K562 (cell line): ENCODE results near the gene ADAT2.

ENCODE experiments used
- ETV6 ChIP-seq, 3 experiments: fragments of 150-350 bp in 1 of 3; sonication (generic) in 1 of 3; formaldehyde crosslinking in 1 of 3; IDR thresholded peaks; 2 replicates each; pipeline versions ENCODE4 v1.6.1 to v1.8.0; 2014 to 2022; ENCODE audit warnings: borderline replicate concordance in 2 of 3, low read depth in 2 of 3, antibody characterized with exemption in 1 of 3, low read length in 1 of 3, mild to moderate bottlenecking in 1 of 3, missing genetic modification reagents in 1 of 3
- KHSRP ChIP-seq: fragments of 450-650 bp; IDR thresholded peaks from 2 replicates; pipeline ENCODE4 v1.6.1; 2017
- MEF2A ChIP-seq: IDR thresholded peaks from 2 replicates; pipeline ENCODE4 v1.6.1; 2011; ENCODE audit warnings: low read depth, mild to moderate bottlenecking, low read length, moderate library complexity; ENCODE audit not compliant: control insufficient read depth
- NFE2L1 ChIP-seq: fragments of 450-650 bp; IDR thresholded peaks from 2 replicates; pipeline ENCODE4 v1.6.1; 2016; ENCODE audit warnings: missing genetic modification characterization, low read depth, mild to moderate bottlenecking, missing compliant biosample characterization, moderate library complexity, borderline replicate concordance
- PCBP1 ChIP-seq: fragments of 200-400 bp; formaldehyde crosslinking; IDR thresholded peaks from 2 replicates; pipeline ENCODE4 v1.6.1; 2018; ENCODE audit warnings: mild to moderate bottlenecking, low read depth, low read length; ENCODE audit not compliant: poor library complexity, severe bottlenecking
- RFX5 ChIP-seq: IDR thresholded peaks from 2 replicates; pipeline ENCODE4 v1.6.1; 2011; ENCODE audit warnings: low read depth, mild to moderate bottlenecking, improper control_type of control experiment, low read length
- SIRT6 ChIP-seq: IDR thresholded peaks from one replicate; pipeline ENCODE4 v1.6.1; 2012; ENCODE audit warnings: low read depth, mild to moderate bottlenecking, control low read depth, inconsistent platforms, low read length, moderate library complexity
- SIX5 ChIP-seq, 2 experiments: IDR thresholded peaks; 2 replicates each; pipeline ENCODE4 v1.6.1; 2011; ENCODE audit warnings: low read length in 2 of 2, borderline replicate concordance in 1 of 2, low read depth in 1 of 2, mild to moderate bottlenecking in 1 of 2, moderate library complexity in 1 of 2; ENCODE audit not compliant: insufficient read depth in 1 of 2
- TAF15 ChIP-seq: fragments of 200-400 bp; formaldehyde crosslinking; IDR thresholded peaks from 2 replicates; pipeline ENCODE4 v1.6.1; 2017; ENCODE audit warnings: mild to moderate bottlenecking, low read depth, low read length, moderate library complexity
- TARDBP ChIP-seq: fragments of 450-650 bp; IDR thresholded peaks from 2 replicates; pipeline ENCODE4 v1.6.1; 2016
- ZNF174 ChIP-seq: fragments of 250-450 bp; sonication (Bioruptor Pico); IDR thresholded peaks from 2 replicates; pipeline ENCODE4 v1.4.0; 2020; ENCODE audit warnings: mild to moderate bottlenecking
- ZNF232 ChIP-seq: sonication (generic); formaldehyde crosslinking; IDR thresholded peaks from 2 replicates; pipeline ENCODE4 v1.8.0; 2022; ENCODE audit warnings: mild to moderate bottlenecking, missing genetic modification reagents
- TF ChIP-seq, protein P1 (sequence below), 2 experiments: fragments of 450-650 bp in 1 of 2; sonication (generic) in 1 of 2; formaldehyde crosslinking in 1 of 2; IDR thresholded peaks; 2 replicates each; pipeline versions ENCODE4 v1.7.1 to v1.9.0; 2016 to 2022; ENCODE audit warnings: inconsistent platforms in 1 of 2, mild to moderate bottlenecking in 1 of 2, missing genetic modification reagents in 1 of 2
- TF ChIP-seq, protein P2 (sequence below): sonication (generic); formaldehyde crosslinking; IDR thresholded peaks from 2 replicates; pipeline ENCODE4 v1.8.1; 2023; ENCODE audit warnings: mild to moderate bottlenecking, missing genetic modification reagents

DNA sequence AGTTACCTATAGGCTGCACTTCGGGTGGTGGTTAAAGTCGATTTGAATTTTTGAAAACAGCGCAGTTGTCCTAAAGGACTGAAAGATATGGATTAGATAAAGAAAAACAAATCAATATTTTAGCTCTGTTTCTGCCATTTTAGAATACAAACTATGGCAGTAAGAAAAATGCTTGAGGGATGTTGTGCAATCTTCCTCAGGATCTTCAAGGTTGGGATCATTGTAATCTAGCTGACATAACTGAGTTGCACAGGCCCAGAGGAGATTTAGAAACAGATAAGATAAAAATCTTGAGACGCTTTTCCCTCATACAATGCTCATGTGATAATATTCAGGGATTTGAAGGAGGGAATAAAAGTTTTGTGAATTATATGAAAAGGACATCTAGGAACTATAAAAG lies 1.0 kb upstream of the ADAT2 start:
- no peak for TF ChIP-seq NFE2L1 (tag)
- TF ChIP-seq, protein P1, sequence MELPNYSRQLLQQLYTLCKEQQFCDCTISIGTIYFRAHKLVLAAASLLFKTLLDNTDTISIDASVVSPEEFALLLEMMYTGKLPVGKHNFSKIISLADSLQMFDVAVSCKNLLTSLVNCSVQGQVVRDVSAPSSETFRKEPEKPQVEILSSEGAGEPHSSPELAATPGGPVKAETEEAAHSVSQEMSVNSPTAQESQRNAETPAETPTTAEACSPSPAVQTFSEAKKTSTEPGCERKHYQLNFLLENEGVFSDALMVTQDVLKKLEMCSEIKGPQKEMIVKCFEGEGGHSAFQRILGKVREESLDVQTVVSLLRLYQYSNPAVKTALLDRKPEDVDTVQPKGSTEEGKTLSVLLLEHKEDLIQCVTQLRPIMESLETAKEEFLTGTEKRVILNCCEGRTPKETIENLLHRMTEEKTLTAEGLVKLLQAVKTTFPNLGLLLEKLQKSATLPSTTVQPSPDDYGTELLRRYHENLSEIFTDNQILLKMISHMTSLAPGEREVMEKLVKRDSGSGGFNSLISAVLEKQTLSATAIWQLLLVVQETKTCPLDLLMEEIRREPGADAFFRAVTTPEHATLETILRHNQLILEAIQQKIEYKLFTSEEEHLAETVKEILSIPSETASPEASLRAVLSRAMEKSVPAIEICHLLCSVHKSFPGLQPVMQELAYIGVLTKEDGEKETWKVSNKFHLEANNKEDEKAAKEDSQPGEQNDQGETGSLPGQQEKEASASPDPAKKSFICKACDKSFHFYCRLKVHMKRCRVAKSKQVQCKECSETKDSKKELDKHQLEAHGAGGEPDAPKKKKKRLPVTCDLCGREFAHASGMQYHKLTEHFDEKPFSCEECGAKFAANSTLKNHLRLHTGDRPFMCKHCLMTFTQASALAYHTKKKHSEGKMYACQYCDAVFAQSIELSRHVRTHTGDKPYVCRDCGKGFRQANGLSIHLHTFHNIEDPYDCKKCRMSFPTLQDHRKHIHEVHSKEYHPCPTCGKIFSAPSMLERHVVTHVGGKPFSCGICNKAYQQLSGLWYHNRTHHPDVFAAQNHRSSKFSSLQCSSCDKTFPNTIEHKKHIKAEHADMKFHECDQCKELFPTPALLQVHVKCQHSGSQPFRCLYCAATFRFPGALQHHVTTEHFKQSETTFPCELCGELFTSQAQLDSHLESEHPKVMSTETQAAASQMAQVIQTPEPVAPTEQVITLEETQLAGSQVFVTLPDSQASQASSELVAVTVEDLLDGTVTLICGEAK (IDR thresholded peaks at IDR 0.05): no peak
- TF ChIP-seq, protein P1 (CRISPR knock-in tag; IDR thresholded peaks at IDR 0.05): no peak
- no peak for TF ChIP-seq SIX5 (IDR thresholded peaks at IDR 0.05; ENCODE audit: borderline replicate concordance in 1 of 2, insufficient read depth in 1 of 2, low read depth in 1 of 2, low read length in 2 of 2)
- TF ChIP-seq PCBP1: no peak
- TF ChIP-seq TARDBP: no peak
- TF ChIP-seq MEF2A: no peak
- TF ChIP-seq SIRT6: no peak
- no peak for TF ChIP-seq TAF15
- TF ChIP-seq KHSRP: no peak
- no peak for TF ChIP-seq RFX5
- no peak for TF ChIP-seq ZNF232
- no peak for TF ChIP-seq ZNF174 (CRISPR knock-in tag)
- TF ChIP-seq, protein P2, sequence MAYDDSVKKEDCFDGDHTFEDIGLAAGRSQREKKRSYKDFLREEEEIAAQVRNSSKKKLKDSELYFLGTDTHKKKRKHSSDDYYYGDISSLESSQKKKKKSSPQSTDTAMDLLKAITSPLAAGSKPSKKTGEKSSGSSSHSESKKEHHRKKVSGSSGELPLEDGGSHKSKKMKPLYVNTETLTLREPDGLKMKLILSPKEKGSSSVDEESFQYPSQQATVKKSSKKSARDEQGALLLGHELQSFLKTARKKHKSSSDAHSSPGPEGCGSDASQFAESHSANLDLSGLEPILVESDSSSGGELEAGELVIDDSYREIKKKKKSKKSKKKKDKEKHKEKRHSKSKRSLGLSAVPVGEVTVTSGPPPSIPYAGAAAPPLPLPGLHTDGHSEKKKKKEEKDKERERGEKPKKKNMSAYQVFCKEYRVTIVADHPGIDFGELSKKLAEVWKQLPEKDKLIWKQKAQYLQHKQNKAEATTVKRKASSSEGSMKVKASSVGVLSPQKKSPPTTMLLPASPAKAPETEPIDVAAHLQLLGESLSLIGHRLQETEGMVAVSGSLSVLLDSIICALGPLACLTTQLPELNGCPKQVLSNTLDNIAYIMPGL (CRISPR knock-in tag): no peak
- TF ChIP-seq ETV6 (IDR thresholded peaks at IDR 0.05; ENCODE audit: borderline replicate concordance in 1 of 2, low read depth in 2 of 2, low read length in 1 of 2): no peak
- no peak for TF ChIP-seq ETV6 (CRISPR knock-in tag; IDR thresholded peaks at IDR 0.05; ENCODE audit: borderline replicate concordance)
